Measurements from ENCODE around the gene ALDH1B1. TPM values are rescaled to one million over a fixed set of nuclear protein-coding genes. Genes with fewer than 3 reads are reported as not detected.

ALDH1B1 gene
- total RNA-seq, 4 donors from 2014 or later, result 7.9 to 15.3 (median 11.0) TPM

DNA sequence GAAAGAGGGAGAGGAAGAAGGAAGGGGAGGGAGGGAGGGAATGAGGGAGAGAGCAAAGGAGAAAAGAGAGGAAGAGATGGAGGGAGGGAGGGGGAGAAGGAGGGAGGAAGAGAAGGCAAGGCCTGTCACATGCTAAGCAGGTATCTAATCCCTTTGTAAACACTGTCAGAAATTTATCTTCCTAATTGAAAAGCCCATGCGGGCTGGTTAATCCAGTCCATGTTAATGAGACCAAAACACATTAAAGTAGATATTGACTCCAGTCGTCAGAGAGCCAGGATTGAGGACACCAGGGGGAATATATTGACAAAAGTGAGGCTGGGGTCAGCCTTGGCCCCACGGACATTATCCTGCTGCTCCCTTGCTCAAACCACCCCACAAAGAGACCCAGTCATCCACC lies 37.4 kb upstream of the ALDH1B1 start:
- H3K27ac ChIP-seq, result no peak overlapping the region
- H3K4me1 ChIP-seq, result no peaks in the 10 kb centered on the region
- no peaks in the 10 kb centered on the region for H3K27me3 ChIP-seq
- 53 to 54% methylated on average over 3 of the region's 3 CpGs for WGBS, 2 donors
- no peaks in the 10 kb centered on the region for H3K36me3 ChIP-seq
- H3K9me3 ChIP-seq, result no peaks in the 10 kb centered on the region
- no peak overlapping the region for H3K4me3 ChIP-seq
- TF ChIP-seq EP300 (IDR thresholded peaks at IDR 0.05) (no peak), POLR2A (IDR thresholded peaks at IDR 0.05) (no peak)
- TF ChIP-seq, protein P1, sequence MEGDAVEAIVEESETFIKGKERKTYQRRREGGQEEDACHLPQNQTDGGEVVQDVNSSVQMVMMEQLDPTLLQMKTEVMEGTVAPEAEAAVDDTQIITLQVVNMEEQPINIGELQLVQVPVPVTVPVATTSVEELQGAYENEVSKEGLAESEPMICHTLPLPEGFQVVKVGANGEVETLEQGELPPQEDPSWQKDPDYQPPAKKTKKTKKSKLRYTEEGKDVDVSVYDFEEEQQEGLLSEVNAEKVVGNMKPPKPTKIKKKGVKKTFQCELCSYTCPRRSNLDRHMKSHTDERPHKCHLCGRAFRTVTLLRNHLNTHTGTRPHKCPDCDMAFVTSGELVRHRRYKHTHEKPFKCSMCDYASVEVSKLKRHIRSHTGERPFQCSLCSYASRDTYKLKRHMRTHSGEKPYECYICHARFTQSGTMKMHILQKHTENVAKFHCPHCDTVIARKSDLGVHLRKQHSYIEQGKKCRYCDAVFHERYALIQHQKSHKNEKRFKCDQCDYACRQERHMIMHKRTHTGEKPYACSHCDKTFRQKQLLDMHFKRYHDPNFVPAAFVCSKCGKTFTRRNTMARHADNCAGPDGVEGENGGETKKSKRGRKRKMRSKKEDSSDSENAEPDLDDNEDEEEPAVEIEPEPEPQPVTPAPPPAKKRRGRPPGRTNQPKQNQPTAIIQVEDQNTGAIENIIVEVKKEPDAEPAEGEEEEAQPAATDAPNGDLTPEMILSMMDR (IDR thresholded peaks at IDR 0.05), result no peak
- DNase-seq (ENCODE audit: low spot score in 2 of 2), result no peak

DNA sequence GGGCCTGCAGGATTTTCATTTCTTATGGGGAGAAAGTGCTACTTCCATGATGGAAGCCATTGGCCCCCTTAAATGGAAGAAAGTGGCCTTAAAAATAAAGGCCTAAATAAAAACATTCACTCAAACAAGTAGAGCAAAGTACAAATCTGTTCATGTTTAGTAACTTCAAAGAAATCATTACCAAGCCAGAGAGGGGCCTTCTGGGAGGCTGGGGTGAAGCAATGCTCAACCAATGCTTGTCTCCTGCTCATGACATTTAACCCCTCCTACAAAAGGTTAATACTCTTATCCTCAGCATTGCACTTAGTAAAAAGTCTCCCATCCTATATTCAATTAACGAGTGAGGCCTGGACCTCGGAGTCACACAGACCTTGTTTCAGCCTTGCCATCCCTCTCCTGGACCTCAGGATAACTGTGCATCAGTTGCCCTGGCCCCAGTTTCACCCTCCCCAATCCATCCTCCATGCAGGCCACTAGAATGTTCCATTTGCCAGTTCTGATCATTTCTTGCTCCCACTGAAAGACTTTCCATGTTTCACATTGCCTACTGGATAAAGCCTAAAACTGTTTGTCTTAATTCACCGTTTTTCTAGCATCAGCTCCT lies 36.9 kb upstream of the ALDH1B1 start:
- Histone ChIP-seq H3K9me3 (no peaks in the 10 kb centered on the region), H3K4me3 (no peak overlapping the region), H3K4me1 (no peaks in the 10 kb centered on the region), H3K27ac (no peak overlapping the region), H3K27me3 (no peaks in the 10 kb centered on the region), H3K36me3 (no peaks in the 10 kb centered on the region)
- no peak for TF ChIP-seq EP300 (IDR thresholded peaks at IDR 0.05)
- TF ChIP-seq, protein P1 (IDR thresholded peaks at IDR 0.05), result no peak
- TF ChIP-seq POLR2A (IDR thresholded peaks at IDR 0.05), result no peak
- 88 to 94% methylated on average over 3 of the region's 3 CpGs for WGBS, 2 donors
- DNase-seq (ENCODE audit: low spot score in 2 of 2), result no peak

DNA sequence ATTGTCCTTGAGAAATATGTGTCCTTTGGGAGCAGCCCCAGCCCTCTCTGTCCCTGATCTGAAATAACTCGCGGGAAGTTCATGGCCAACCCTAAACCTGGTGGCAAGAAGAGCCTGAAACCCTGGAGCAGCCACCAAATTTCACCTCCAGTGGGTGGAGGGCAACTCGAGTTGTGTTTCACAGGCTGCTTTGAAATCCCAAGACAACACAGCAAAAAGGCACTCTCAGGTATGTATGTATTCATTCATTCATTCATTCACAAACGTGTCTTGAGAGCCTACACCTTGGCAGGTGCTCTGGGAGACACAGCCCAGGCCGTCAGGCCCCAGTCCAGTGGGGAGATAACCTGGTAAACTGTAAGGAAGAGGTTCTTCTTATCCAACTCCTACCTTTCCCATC lies 35.7 kb upstream of the ALDH1B1 start:
- Histone ChIP-seq H3K4me3 (no peak overlapping the region), H3K27me3 (no peaks in the 10 kb centered on the region), H3K4me1 (no peaks in the 10 kb centered on the region), H3K27ac (no peak overlapping the region), H3K36me3 (no peaks in the 10 kb centered on the region), H3K9me3 (no peaks in the 10 kb centered on the region)
- DNase-seq (ENCODE audit: low spot score in 2 of 2), result no peak
- WGBS, 2 donors, result 75 to 83% methylated on average over 5 of the region's 5 CpGs
- no peak for TF ChIP-seq POLR2A (IDR thresholded peaks at IDR 0.05)
- TF ChIP-seq, protein P1 (IDR thresholded peaks at IDR 0.05), result no peak
- TF ChIP-seq EP300 (IDR thresholded peaks at IDR 0.05), result no peak

DNA sequence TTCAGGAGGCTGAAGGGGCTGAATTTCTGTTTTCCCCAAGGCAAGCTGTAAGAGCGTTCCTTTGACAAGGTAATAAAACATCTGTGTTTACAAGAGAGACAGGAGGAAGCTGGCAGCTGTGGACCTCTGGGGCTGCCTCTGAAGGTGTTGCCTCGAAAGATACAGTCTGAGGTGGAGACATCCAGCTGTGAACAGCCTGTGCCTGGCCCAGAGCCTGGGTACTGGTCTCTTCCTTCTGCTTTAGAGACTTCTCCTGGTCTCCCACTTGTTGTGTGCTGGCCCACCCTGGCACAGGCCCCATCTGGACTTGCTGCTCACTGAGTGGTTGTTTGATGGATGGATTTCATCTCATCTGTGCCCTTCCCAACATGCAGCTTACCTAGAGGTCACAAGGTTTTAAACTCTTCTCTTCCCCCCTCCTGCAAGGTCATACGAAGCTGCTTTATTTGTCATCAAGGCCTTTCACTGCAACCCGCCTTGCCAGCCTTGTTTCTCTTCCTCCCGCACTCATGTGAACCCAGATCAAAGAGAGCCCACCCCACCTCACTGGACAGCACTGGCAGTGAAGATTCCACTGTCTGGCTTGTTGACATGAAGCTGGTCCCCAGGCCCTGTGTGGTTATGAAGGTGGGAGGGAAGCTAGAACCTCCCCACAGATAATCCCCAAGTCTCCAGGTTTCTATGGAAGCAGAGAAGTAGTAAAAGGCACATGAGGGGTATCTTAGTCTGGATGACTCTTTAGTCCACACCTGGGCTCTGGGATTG lies 35.0 kb upstream of the ALDH1B1 start:
- Histone ChIP-seq H3K4me1 (no peaks in the 10 kb centered on the region), H3K4me3 (no peak overlapping the region), H3K36me3 (no peaks in the 10 kb centered on the region), H3K27ac (no peak overlapping the region), H3K27me3 (no peaks in the 10 kb centered on the region), H3K9me3 (no peaks in the 10 kb centered on the region)
- TF ChIP-seq POLR2A (IDR thresholded peaks at IDR 0.05), result no peak
- no peak for TF ChIP-seq EP300 (IDR thresholded peaks at IDR 0.05)
- TF ChIP-seq, protein P1 (IDR thresholded peaks at IDR 0.05), result no peak
- DNase-seq (ENCODE audit: low spot score in 2 of 2), result no peak
- WGBS, 2 donors, result 70 to 86% methylated on average over 5 of the region's 5 CpGs

Data from tibial nerve (tissue), 4 donors.